Skeletal muscle tissue (tissue), 4 donors: Measurements from ENCODE around the gene AAR2. TPM values are rescaled to one million over a fixed set of nuclear protein-coding genes. Genes with fewer than 3 reads are reported as not detected.

Experiments
- H3K27ac ChIP-seq: one replicate; pipeline ENCODE4 v1.7.0; 2013; ENCODE audit warnings: mild to moderate bottlenecking, low read depth, low read length, inconsistent platforms
- H3K27me3 ChIP-seq, 3 donors: one replicate each; pipeline ENCODE4 v1.7.0; 2013; ENCODE audit warnings: low read length in 3 of 3; ENCODE audit not compliant: control insufficient read depth in 3 of 3, insufficient read depth in 3 of 3
- H3K36me3 ChIP-seq, 3 donors: one replicate each; pipeline ENCODE4 v1.7.0; 2013; ENCODE audit warnings: low read length in 3 of 3; ENCODE audit not compliant: control insufficient read depth in 3 of 3, insufficient read depth in 3 of 3
- H3K4me1 ChIP-seq, 3 donors: one replicate each; pipeline ENCODE4 v1.7.0; 2013; ENCODE audit warnings: low read length in 3 of 3, mild to moderate bottlenecking in 3 of 3; ENCODE audit not compliant: control insufficient read depth in 3 of 3, insufficient read depth in 3 of 3
- H3K4me3 ChIP-seq, 3 donors: one replicate each; pipeline ENCODE4 v1.7.0; 2013; ENCODE audit warnings: low read length in 3 of 3
- H3K9ac ChIP-seq, 3 donors: one replicate each; pipeline ENCODE4 v1.7.0; 2013; ENCODE audit warnings: low read length in 3 of 3, mild to moderate bottlenecking in 3 of 3, moderate library complexity in 2 of 3, low read depth in 1 of 3
- H3K9me3 ChIP-seq, 3 donors: one replicate each; pipeline ENCODE4 v1.7.0; 2013; ENCODE audit warnings: low read length in 3 of 3; ENCODE audit not compliant: control insufficient read depth in 3 of 3
- total RNA-seq: library from RNA; depleted of rRNA; stranded (reverse); fragments of >200 nt; gene quantifications from one replicate; pipeline ENCODE4 v1.2.3, GENCODE V29; 2014
- donor health status: Osteomylitis.

Gene AAR2
- total RNA-seq, 1 donor from 2014 or later = 25.1 TPM

- peaks cover 16 to 27% (median 17%) of the 10 kb centered on the region in 3 donors for H3K4me1 ChIP-seq
- no peak overlapping the region for H3K4me3 ChIP-seq
Observed at GRCh38 chr20:36238153-36238552, 1.9 kb downstream of the AAR2 start.

DNA sequence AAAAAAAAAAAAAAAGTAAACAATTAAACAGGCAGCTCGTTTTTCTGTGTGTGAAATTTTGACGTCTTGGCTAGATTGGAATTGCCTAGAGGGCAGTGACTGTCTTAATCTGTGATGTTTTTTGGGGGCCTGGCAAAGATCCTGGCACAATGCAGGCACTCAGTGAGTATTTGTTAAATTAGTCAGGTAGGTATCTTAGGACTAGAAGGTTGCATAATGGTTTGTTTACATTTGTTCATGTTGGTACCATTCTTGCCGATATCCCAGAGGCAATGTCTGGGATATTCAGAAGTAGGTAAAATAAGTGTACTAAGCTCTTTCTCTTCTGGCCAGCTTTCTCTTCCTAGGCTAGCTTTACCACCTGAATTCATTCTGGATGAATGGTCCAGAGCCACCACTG lies 2.5 kb downstream of the AAR2 start:
- Histone ChIP-seq H3K27me3 (no peaks in the 10 kb centered on the region), H3K27ac (no peak overlapping the region), H3K9ac (no peak overlapping the region), H3K4me1 (peaks cover 16 to 27% (median 17%) of the 10 kb centered on the region in 3 donors), H3K36me3 (peaks cover 15 to 21% (median 21%) of the 10 kb centered on the region in 3 donors), H3K4me3 (no peak overlapping the region), H3K9me3 (no peaks in the 10 kb centered on the region)

More at GRCh38 chr20:36238153-36238552, 1.9 kb downstream of the AAR2 start:
- Histone ChIP-seq H3K9ac (no peak overlapping the region), H3K27ac (no peak overlapping the region), H3K27me3 (no peaks in the 10 kb centered on the region), H3K36me3 (peaks cover 15 to 16% (median 15%) of the 10 kb centered on the region in 3 donors), H3K9me3 (no peaks in the 10 kb centered on the region)

DNA sequence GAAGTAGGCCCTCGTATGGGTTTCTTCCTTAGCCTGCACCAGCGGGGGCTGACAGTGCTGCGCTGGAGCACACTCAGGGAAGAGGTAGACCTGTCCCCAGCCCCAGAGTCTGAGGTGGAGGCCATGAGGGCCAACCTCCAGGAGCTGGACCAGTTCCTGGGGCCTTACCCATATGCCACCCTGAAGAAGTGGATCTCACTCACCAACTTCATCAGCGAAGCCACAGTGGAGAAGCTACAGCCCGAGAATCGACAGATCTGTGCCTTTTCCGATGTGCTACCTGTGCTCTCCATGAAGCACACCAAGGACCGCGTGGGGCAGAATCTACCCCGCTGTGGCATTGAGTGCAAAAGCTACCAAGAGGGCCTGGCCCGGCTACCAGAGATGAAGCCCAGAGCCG lies 3.8 kb downstream of the AAR2 start:
- H3K36me3 ChIP-seq = peaks cover 23 to 34% (median 30%) of the 10 kb centered on the region in 3 donors
- no peak overlapping the region for H3K4me3 ChIP-seq
- no peaks in the 10 kb centered on the region for H3K9me3 ChIP-seq
- H3K27me3 ChIP-seq = no peaks in the 10 kb centered on the region
- H3K9ac ChIP-seq = no peak overlapping the region
- H3K27ac ChIP-seq = no peak overlapping the region
- peaks cover 16 to 27% (median 17%) of the 10 kb centered on the region in 3 donors for H3K4me1 ChIP-seq

DNA sequence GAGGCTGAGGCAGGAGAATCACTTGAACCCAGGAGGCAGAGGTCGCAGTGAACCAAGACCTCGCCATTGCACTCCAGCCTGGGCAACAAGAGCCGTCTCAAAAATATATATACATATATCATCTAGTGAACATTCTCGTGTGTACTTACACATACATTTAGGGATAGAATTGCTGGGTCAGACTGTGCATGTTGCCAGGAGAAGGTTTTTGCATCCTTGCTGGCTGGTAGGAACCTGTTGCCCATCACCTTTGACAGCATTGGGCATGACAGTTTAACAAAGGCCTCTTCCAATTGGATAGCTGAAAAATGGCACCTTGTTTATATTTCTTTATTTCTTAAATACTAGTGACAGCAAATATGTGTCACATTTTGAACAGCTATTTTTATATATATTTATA lies 5.4 kb downstream of the AAR2 start:
- H3K36me3 ChIP-seq = peaks cover 36 to 50% (median 45%) of the 10 kb centered on the region in 3 donors
- H3K4me1 ChIP-seq = peaks cover 10 to 17% (median 13%) of the 10 kb centered on the region in 3 donors

GRCh38 chr20:36243726-36244125 lies 7.4 kb downstream of the AAR2 start:
- H3K36me3 ChIP-seq = peaks cover 40 to 64% (median 56%) of the 10 kb centered on the region in 3 donors
- H3K4me3 ChIP-seq = no peak overlapping the region
- no peaks in the 10 kb centered on the region for H3K9me3 ChIP-seq
- no peak overlapping the region for H3K9ac ChIP-seq
- H3K27ac ChIP-seq = no peak overlapping the region
- no peaks in the 10 kb centered on the region for H3K27me3 ChIP-seq
- H3K4me1 ChIP-seq = peaks cover 0 to 3% (median 3%) of the 10 kb centered on the region in 3 donors

More for the DNA sequence above, 5.4 kb downstream of the AAR2 start:
- no peak overlapping the region for H3K4me3 ChIP-seq
- no peaks in the 10 kb centered on the region for H3K9me3 ChIP-seq
- no peak overlapping the region for H3K9ac ChIP-seq
- no peak overlapping the region for H3K27ac ChIP-seq
- H3K27me3 ChIP-seq = no peaks in the 10 kb centered on the region

DNA sequence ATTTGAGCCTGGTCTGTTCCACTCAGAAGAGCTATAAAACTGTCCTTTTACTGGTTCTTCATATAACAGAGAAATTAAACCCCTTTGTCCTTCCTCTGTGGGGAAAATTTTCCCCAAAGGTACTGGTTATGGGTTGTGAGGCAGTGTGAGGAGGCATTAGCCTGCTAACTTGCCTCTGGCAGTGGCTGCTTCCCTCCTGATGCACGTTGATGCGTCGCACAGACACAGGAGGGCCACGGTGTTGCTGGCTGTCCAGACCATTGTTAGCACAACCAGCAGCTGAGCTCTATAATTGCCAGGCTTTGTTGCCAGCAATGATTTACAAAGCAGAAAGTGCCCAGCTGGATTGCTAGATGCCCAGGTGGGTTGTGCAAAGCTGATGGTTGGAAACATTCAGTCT lies 10.1 kb downstream of the AAR2 start:
- peaks cover 29 to 62% (median 49%) of the 10 kb centered on the region in 3 donors for H3K36me3 ChIP-seq
- H3K9me3 ChIP-seq = no peaks in the 10 kb centered on the region
- no peak overlapping the region for H3K27ac ChIP-seq
- H3K4me1 ChIP-seq = peaks cover 0 to under 1% (median under 1%) of the 10 kb centered on the region in 3 donors
- no peaks in the 10 kb centered on the region for H3K27me3 ChIP-seq
- H3K4me3 ChIP-seq = no peak overlapping the region
- no peak overlapping the region for H3K9ac ChIP-seq

- Histone ChIP-seq H3K27me3 (no peaks in the 10 kb centered on the region), H3K9ac (no peak overlapping the region), H3K36me3 (peaks cover 30 to 66% (median 49%) of the 10 kb centered on the region in 3 donors), H3K4me1 (peaks cover 0 to 7% (median 2%) of the 10 kb centered on the region in 3 donors), H3K27ac (no peak overlapping the region), H3K9me3 (no peaks in the 10 kb centered on the region), H3K4me3 (no peak overlapping the region)
Observed at GRCh38 chr20:36248836-36249235, 12.6 kb downstream of the AAR2 start.

- no peak overlapping the region for H3K4me3 ChIP-seq
- peaks cover 0 to 7% (median 2%) of the 10 kb centered on the region in 3 donors for H3K4me1 ChIP-seq
- no peaks in the 10 kb centered on the region for H3K27me3 ChIP-seq
- peaks cover 29 to 62% (median 46%) of the 10 kb centered on the region in 3 donors for H3K36me3 ChIP-seq
- H3K27ac ChIP-seq = no peak overlapping the region
- H3K9ac ChIP-seq = no peak overlapping the region
- no peaks in the 10 kb centered on the region for H3K9me3 ChIP-seq
Observed at GRCh38 chr20:36249450-36249849, 13.2 kb downstream of the AAR2 start.

GRCh38 chr20:36251426-36251825 lies 15.1 kb downstream of the AAR2 start:
- peaks cover 22 to 58% (median 41%) of the 10 kb centered on the region in 3 donors for H3K36me3 ChIP-seq
- no peaks in the 10 kb centered on the region for H3K27me3 ChIP-seq
- H3K9ac ChIP-seq = no peak overlapping the region
- H3K4me1 ChIP-seq = peaks cover 0 to 7% (median 2%) of the 10 kb centered on the region in 3 donors
- no peak overlapping the region for H3K27ac ChIP-seq
- no peaks in the 10 kb centered on the region for H3K9me3 ChIP-seq
- no peak overlapping the region for H3K4me3 ChIP-seq

- Histone ChIP-seq H3K27ac (no peak overlapping the region), H3K4me1 (peaks cover 0 to 7% (median 2%) of the 10 kb centered on the region in 3 donors), H3K9ac (no peak overlapping the region), H3K9me3 (no peaks in the 10 kb centered on the region), H3K36me3 (peaks cover 21 to 54% (median 41%) of the 10 kb centered on the region in 3 donors), H3K27me3 (no peaks in the 10 kb centered on the region), H3K4me3 (no peak overlapping the region)
Observed at GRCh38 chr20:36252511-36252910, 16.2 kb downstream of the AAR2 start.
